ENCODE results near the gene IL27RA.

GRCh38 chr19:14085309-14085995 lies 53.9 kb downstream of the IL27RA start, which contains the start of gene C19orf67:
- no peak for TF ChIP-seq EZH2 (IDR thresholded peaks at IDR 0.05; ENCODE audit: borderline replicate concordance, insufficient read depth, low read depth, low read length, poor library complexity, severe bottlenecking)
- no peak for TF ChIP-seq CTCF (IDR thresholded peaks at IDR 0.05)
